WERI-Rb-1 (cell line): ENCODE results near the gene GHDC.
A peak's percentile ranks its signal among the peaks of the same experiment; 100 is the strongest.
"Not testable (repeated sequence)": the region's sequence is repeated elsewhere in the genome, so short reads cannot be mapped to it uniquely, and the experiment has no call there.

Experiments used
- DNase-seq: peaks from one replicate; pipeline ENCODE4 v3.0.0-alpha.2; 2020
- H3K27ac ChIP-seq: fragments of 250-450 bp; sonication (Bioruptor Pico); 2 replicates; pipeline ENCODE4 v1.5.1; 2020; ENCODE audit warnings: mild to moderate bottlenecking, moderate library complexity
- H3K27me3 ChIP-seq: fragments of 250-450 bp; sonication (Bioruptor Pico); 2 replicates; pipeline ENCODE4 v1.5.1; 2021; ENCODE audit warnings: mild to moderate bottlenecking, low read depth, moderate library complexity; ENCODE audit not compliant: insufficient read depth, severe bottlenecking
- H3K36me3 ChIP-seq: fragments of 250-450 bp; sonication (Bioruptor Pico); 2 replicates; pipeline ENCODE4 v1.5.1; 2020; ENCODE audit warnings: mild to moderate bottlenecking, moderate library complexity
- H3K4me3 ChIP-seq: 2 replicates; pipeline ENCODE4 v1.5.1; 2011; ENCODE audit warnings: low read depth, mild to moderate bottlenecking, control low read depth, low read length
- H3K9me3 ChIP-seq: fragments of 250-450 bp; sonication (Bioruptor Pico); 2 replicates; pipeline ENCODE4 v1.5.1; 2021; ENCODE audit warnings: mild to moderate bottlenecking, moderate library complexity; ENCODE audit not compliant: severe bottlenecking
- TF ChIP-seq, protein P1 (sequence below): IDR thresholded peaks from 2 replicates; pipeline ENCODE4 v1.5.1; 2011; ENCODE audit warnings: low read depth, mild to moderate bottlenecking, control low read depth, inconsistent platforms, low read length

Gene GHDC

DNA sequence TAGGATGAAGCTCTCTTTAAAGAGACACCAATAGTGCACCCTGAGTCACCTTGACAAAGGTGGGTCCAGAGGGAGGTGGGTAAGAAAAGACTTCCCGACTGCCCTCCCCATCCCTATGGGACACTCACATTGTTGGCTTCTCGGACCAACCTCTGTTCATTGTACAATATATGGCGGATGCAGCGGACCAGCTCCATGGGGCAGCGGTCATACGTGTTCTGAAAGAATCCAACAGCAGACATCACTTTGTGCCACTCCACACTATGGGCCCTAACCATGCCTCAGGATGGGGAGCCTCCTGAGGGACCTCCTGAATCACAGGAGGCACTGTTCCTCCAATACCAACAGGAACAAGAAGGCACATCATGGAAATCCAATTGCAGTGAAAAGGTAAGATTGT is 30.4 kb upstream of the GHDC start:
- Histone ChIP-seq H3K27me3 (no peaks in the 10 kb centered on the region), H3K4me3 (no peak overlapping the region), H3K36me3 (peaks cover 22% of the 10 kb centered on the region), H3K9me3 (no peaks in the 10 kb centered on the region), H3K27ac (no peak overlapping the region)
- no peak for DNase-seq
- TF ChIP-seq, protein P1, sequence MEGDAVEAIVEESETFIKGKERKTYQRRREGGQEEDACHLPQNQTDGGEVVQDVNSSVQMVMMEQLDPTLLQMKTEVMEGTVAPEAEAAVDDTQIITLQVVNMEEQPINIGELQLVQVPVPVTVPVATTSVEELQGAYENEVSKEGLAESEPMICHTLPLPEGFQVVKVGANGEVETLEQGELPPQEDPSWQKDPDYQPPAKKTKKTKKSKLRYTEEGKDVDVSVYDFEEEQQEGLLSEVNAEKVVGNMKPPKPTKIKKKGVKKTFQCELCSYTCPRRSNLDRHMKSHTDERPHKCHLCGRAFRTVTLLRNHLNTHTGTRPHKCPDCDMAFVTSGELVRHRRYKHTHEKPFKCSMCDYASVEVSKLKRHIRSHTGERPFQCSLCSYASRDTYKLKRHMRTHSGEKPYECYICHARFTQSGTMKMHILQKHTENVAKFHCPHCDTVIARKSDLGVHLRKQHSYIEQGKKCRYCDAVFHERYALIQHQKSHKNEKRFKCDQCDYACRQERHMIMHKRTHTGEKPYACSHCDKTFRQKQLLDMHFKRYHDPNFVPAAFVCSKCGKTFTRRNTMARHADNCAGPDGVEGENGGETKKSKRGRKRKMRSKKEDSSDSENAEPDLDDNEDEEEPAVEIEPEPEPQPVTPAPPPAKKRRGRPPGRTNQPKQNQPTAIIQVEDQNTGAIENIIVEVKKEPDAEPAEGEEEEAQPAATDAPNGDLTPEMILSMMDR, result no peak

DNA sequence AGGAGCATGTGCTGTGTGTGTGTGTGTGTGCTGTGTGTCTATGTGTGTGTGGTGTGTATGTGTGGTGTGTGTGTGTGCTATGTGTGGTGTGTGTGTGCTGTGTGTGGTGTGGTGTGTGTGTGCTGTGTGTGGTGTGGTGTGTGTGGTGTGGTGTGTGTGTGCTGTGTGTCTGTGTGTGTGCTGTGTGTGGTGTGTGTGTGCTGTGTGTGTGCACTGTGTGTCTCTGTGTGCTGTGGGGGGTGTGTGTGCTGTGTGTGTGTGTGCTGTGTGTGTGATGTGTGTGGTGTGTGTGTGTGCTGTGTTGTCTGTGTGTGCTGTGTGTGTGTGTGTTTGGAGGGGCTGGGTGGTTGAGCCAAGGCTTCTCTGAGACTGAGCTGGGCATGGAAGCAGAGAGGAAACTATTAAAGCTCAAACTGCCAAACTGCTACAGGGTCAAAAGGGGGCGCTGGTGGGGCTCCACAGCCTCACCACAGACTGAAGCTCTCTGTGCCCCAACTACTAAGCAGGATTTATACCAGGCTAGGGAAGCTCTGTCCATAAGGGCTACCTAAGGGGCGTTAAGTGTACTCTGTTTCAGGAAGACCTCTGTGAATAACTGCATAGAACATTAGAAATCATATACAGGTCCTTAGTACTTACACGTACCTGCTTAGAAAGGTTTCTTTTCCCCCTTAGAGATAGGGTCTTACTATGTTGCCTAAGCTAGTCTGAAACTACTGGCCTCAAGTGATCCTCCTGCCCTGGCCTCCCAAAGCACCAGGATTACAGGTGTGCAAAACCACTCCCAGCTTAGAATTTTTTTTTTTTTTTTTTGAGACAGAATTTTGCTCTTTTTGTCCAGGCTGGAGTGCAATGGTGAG is 27.8 kb upstream of the GHDC start:
- Histone ChIP-seq H3K27me3 (no peaks in the 10 kb centered on the region), H3K4me3 (no peak overlapping the region), H3K9me3 (no peaks in the 10 kb centered on the region), H3K27ac (no peak overlapping the region), H3K36me3 (peaks cover 34% of the 10 kb centered on the region)
- DNase-seq, result peak; percentile 69
- TF ChIP-seq, protein P1, result peak; percentile 95

DNA sequence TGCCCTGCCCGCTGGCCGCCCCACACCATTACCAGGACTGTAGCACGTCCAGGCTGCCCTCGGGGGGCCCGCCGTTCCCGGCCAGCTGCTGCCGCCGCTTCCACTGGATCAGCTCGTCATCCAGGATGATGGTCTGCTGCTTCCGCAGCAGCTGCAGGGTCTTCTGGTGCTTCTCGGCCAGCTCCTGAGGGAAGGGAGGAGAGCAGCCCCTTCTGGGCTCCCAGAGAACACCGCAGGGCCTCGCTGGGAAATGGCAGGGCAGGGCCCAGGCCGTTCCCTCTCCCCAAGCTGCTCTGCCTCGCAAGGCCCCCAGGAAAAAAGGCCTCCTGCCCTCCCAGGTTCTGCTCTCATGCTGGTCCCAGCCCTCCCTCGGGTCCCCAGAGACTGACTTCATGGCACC is 25.0 kb upstream of the GHDC start:
- DNase-seq, H3K27ac ChIP-seq, H3K27me3 ChIP-seq, H3K4me3 ChIP-seq, H3K9me3 ChIP-seq: not testable (repeated sequence)
- H3K36me3 ChIP-seq, result peaks cover 59% of the 10 kb centered on the region

DNA sequence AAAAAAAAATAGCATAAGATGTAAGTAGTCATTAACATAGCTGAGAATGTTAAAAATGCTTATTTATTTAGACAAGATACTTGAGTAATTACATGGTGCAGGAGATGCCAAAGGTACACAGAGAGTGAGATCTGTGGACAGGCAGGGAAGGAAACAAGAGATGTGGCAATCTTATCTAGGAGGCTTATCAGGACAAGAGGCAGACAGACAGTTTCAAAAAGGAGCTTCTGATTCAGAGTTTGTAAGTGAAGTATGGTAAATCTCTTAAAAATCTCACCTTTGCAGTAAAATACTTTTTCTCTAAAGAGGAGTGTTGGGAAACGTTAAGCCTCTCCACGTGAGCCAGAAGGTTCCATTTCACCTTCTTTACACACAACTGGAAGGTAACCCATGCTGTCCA is 19.9 kb upstream of the GHDC start:
- H3K27ac ChIP-seq, result no peak overlapping the region
- no peak overlapping the region for H3K4me3 ChIP-seq
- TF ChIP-seq, protein P1, result no peak
- H3K36me3 ChIP-seq, result peaks cover 76% of the 10 kb centered on the region
- no peaks in the 10 kb centered on the region for H3K9me3 ChIP-seq
- no peak for DNase-seq
- H3K27me3 ChIP-seq, result no peaks in the 10 kb centered on the region

DNA sequence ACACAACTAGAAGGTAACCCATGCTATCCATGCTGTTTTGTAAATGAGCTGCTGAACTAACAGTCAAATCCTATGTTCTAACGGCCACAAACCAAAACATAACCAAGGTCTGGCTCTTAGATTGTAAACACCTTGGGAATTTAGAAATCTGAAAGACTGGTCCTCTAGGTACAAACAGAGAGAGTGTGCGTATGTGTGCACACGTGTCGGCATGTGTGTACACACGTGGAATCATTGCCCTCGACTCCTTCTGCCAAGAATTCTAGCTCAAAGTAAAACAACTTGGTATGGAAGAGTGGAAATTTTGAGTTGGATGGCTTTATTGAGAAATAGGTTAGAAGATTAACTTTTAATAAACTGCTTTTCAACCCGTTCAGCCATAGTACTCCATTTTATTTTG is 18.1 kb upstream of the GHDC start:
- DNase-seq, result no peak
- Histone ChIP-seq H3K27ac (no peak overlapping the region), H3K9me3 (no peaks in the 10 kb centered on the region), H3K36me3 (peaks cover 81% of the 10 kb centered on the region), H3K27me3 (no peaks in the 10 kb centered on the region), H3K4me3 (no peak overlapping the region)
- TF ChIP-seq, protein P1, result no peak

DNA sequence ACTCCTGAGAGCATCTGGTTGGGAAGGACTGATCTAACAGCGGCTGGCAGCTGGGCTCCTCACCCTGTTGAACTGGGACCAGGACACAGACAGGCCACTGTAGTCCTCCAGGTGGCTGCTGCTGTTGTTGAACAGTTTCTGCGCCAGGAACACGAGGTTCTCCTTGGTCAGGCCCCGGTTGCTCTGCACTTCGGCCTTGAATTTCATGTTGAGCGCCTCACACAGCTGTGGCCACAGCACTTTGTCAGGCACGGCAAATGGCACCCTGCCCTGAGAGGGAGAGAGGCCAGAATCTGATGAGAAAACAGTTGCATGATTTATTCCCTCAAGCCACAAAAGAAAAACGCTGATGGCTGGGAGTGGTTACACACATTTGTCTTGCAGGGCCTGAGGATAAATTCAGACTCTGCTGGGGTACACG is 17.6 kb upstream of the GHDC start:
- peaks cover 81% of the 10 kb centered on the region for H3K36me3 ChIP-seq

DNA sequence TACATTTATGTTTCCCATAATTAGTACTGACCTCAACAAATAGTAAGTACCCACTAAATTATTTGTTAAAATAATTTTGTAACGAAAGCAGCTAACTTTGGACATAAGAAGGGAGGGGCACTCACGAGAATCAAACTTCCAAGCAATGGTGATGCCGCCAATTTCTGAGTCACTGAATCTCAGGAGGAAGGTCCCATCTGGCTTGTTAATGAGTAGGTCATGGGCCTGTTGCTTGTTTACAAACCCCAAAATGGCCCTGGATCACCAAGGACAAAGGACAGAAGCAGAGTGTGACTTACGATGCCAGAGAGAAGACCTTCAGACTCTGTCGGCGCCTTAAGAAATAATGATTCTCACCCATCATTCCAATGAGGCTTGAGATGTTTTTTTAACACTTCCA is 15.8 kb upstream of the GHDC start:
- H3K36me3 ChIP-seq, result peaks cover 82% of the 10 kb centered on the region
- no peak overlapping the region for H3K4me3 ChIP-seq
- H3K27ac ChIP-seq, result no peak overlapping the region
- H3K27me3 ChIP-seq, result no peaks in the 10 kb centered on the region
- DNase-seq, result no peak
- TF ChIP-seq, protein P1, result no peak
- no peaks in the 10 kb centered on the region for H3K9me3 ChIP-seq

More for the DNA sequence above, 17.6 kb upstream of the GHDC start:
- not testable (repeated sequence) for DNase-seq, H3K4me3 ChIP-seq, H3K27ac ChIP-seq, H3K9me3 ChIP-seq, H3K27me3 ChIP-seq

DNA sequence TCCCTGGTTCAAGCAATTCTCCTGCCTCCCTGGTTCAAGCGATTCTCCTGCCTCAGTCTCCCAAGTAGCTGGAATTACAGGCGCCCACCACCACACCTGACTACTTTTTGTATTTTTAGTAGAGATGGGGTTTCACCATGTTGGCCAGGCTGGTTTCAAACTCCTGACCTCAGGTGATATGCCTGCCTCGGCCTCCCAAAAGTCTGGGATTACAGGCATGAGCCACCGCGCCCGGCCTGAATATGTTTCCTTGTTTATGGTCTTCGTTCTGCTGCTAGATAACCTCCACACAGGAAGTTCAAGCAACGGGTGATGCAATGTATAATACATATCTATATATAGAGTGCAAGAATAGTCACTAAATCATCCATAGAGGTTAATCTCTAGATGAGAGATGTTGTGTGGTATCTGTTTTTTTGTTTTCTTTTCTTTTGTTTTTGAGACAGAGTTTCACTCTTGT is 11.9 kb upstream of the GHDC start:
- not testable (repeated sequence) for H3K27me3 ChIP-seq, H3K4me3 ChIP-seq, H3K9me3 ChIP-seq, H3K27ac ChIP-seq, DNase-seq
- peaks cover 76% of the 10 kb centered on the region for H3K36me3 ChIP-seq
